ENCODE measurements around the gene NAPG.
"Not testable (repeated sequence)": the region's sequence is repeated elsewhere in the genome, so short reads cannot be mapped to it uniquely, and the experiment has no call there.

The NAPG gene

GRCh38 chr18:10525697-10526560, at the start of gene NAPG:
Gene NAPG, plus strand, starts transcription at chr18:10526027. Its CDS starts 76 bp downstream, at chr18:10526103.
- peak; percentile 82 to 89 for DNase-seq

- DNase-seq: no peak
These were observed 49.5 kb upstream of the NAPG start for GRCh38 chr18:10476338-10476791.

GRCh38 chr18:10477121-10477862, 48.5 kb upstream of the NAPG start:
- no peak for DNase-seq

GRCh38 chr18:10477863-10478260, 48.0 kb upstream of the NAPG start:
- no peak for DNase-seq

GRCh38 chr18:10481831-10482230, 44.0 kb upstream of the NAPG start:
- DNase-seq: no peak

- no peak for DNase-seq
These were observed 43.4 kb upstream of the NAPG start for GRCh38 chr18:10482363-10482984.

GRCh38 chr18:10482985-10483949, 42.6 kb upstream of the NAPG start:
- DNase-seq: peak; percentile 6 to 37

- no peak for DNase-seq
These were observed 40.4 kb upstream of the NAPG start for GRCh38 chr18:10485475-10485874.

GRCh38 chr18:10486362-10486761, 39.5 kb upstream of the NAPG start:
- DNase-seq: no peak

GRCh38 chr18:10487154-10487553, 38.7 kb upstream of the NAPG start:
- DNase-seq: no peak

GRCh38 chr18:10488017-10488416, 37.8 kb upstream of the NAPG start:
- DNase-seq: no peak

- DNase-seq: peak; percentile 3 to 35
These were observed 35.2 kb upstream of the NAPG start for GRCh38 chr18:10490401-10491165.

- DNase-seq: no peak
These were observed 29.9 kb upstream of the NAPG start for GRCh38 chr18:10495936-10496335.

GRCh38 chr18:10497206-10497749, 28.5 kb upstream of the NAPG start:
- DNase-seq: no peak

GRCh38 chr18:10499230-10499629, 26.6 kb upstream of the NAPG start:
- peak; percentile 62 to 64 for DNase-seq

- DNase-seq: no peak
These were observed 25.8 kb upstream of the NAPG start for GRCh38 chr18:10500038-10500437.

GRCh38 chr18:10504723-10505122, 21.1 kb upstream of the NAPG start:
- no peak for DNase-seq

GRCh38 chr18:10505892-10506291, 19.9 kb upstream of the NAPG start:
- not testable (repeated sequence) for DNase-seq

- DNase-seq: no peak
These were observed 17.2 kb upstream of the NAPG start for GRCh38 chr18:10508591-10508990.

- no peak for DNase-seq
These were observed 14.6 kb upstream of the NAPG start for GRCh38 chr18:10511236-10511635.

- DNase-seq: no peak
These were observed 11.7 kb upstream of the NAPG start for GRCh38 chr18:10514082-10514481.
